ENCODE results near the gene AREL1.

AREL1 gene

DNA sequence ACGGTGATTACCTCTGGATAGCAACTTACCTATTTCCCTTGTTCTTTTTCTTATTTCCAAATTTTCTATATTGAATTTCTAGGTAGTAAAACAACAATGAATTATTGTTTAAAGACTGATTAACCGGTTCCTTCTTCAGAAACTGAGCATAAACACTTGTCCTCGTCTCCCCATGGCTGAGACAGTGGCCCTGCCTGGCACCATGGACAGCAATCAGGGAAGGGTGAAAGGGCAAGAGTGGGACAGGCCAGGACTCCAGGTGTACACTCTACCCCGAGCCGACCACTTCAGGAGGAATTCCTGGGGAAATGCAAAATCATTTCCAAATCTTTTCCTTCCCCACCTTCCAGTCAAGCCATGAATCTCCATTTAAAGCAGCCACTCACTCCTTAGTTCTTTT, 52.0 kb downstream of the AREL1 start:
- no peak for FAIRE-seq
- no peak for DNase-seq (ENCODE audit: insufficient read length, low spot score)

DNA sequence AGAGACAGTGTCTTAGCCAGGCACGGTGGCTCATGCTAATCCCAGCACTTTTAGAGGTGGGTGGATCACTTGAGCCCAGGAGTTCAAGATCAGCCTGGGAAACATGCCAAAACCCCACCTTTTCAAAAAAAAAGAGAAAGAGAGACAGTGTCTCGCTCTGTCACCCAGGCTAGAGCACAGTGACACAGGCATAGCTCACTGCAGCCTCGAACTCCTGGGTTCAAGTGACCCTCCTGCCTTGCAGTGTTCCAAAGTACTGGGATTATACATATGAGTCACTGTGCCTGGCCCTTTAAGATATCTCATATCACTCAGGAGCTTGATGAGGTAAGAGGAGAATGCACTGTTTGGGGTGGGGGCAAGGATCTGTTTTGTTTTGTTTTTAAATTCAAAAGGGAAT, 52.7 kb downstream of the AREL1 start:
- DNase-seq (ENCODE audit: insufficient read length, low spot score): no peak
- no peak for FAIRE-seq

DNA sequence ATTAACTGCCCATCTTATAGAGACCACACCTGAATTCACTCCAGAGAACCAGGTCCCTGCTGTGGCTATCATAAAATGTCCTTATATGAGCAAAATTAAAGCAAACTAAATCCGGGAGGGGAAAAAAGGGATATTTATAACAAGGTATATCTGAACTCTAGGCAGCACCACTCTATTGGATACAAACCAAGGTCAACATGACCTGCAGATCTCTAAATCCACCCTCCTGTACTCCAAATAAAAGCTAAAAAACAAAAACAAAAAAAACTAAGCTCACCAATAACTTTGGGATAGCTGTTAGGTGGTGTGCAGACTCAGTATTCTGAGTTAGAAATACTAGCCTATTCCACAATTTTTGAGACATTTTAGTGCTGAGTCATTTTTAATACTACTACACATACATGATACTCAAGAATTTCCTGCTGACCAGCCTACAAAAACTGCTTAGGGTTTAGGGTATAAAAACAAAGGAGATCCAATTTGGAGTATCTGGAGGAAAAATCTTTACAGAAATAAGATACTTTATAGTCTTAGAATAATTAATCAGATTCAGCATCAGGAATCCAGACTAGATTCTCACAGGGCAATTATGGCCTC, 54.2 kb downstream of the AREL1 start:
- no peak for DNase-seq (ENCODE audit: insufficient read length, low spot score)
- no peak for FAIRE-seq

DNA sequence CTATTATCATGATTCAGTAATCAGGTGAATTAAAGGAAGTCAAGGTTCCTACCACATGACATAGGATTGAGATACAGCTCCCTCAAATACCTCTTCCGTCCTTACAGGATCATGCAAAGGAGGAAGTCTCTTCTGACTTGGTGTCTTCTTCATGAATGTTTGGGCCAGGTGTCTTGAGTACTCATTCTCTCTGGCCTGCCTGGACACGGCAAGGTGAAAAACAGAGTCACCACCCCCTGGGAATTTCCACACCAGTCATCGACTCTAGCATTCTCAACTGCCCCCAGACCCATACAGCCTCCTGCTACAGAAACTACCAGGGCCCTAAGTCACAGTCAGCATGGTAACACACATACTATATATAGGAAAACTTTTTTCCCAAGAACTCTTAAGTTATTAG, 55.9 kb downstream of the AREL1 start:
- no peak for FAIRE-seq
- DNase-seq (ENCODE audit: insufficient read length, low spot score): no peak

DNA sequence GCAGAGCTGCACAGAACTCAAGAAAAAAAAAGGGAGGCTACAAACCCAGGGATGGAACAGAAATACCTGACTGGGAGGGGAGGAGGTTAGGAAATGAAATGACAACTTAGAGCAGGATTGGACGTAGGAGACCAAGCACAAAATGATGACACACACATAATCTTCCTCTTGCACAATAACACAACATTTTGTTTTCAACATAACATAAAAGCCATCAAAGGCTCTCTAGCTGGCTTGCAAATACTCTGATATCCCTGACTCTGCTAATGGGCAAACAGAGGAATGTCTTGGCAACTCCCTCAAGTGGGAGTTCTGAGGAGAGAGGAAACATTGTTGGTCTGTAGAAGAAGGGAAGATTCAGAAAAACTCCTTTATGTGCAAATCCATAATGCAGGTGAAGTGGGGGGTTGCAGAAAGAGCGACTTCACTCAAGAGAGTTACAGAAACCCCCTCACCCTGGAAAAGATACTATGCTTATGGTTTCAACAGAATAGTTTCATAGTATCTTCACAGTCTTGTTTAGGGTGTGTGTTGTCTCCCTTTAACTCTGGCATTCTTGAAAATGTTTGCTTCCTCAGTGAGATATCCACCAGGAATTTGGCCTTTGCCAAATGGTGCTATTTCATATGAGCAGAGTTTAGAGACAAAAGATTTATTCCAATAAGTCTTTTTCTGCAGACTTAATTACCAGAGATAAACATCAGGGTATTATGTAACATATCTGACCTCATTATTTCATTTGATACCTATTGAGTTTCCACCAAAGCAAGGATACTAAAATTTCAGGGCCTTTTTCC, 57.1 kb downstream of the AREL1 start:
- FAIRE-seq (no peak), DNase-seq (ENCODE audit: insufficient read length, low spot score) (no peak)

DNA sequence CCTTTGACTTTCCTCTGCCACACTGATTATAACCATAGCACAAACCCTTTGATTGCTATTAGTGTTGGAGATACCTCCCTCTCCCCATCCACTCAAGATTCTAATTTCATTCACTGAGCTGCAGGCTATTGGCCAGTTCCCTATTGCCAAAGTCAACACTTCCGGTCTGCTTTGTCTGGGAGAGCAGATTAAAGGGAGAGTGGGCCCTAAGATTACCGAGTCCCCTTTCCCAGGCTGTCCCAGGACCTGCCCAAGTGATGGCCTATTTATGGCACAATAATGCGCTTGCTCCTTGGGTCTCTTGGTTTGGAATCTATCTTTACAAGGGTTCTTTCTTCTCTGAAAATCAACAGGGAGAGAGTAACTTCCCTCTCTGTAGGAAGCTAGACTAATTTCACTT, 57.9 kb downstream of the AREL1 start:
- FAIRE-seq (no peak), DNase-seq (ENCODE audit: insufficient read length, low spot score) (no peak)

DNA sequence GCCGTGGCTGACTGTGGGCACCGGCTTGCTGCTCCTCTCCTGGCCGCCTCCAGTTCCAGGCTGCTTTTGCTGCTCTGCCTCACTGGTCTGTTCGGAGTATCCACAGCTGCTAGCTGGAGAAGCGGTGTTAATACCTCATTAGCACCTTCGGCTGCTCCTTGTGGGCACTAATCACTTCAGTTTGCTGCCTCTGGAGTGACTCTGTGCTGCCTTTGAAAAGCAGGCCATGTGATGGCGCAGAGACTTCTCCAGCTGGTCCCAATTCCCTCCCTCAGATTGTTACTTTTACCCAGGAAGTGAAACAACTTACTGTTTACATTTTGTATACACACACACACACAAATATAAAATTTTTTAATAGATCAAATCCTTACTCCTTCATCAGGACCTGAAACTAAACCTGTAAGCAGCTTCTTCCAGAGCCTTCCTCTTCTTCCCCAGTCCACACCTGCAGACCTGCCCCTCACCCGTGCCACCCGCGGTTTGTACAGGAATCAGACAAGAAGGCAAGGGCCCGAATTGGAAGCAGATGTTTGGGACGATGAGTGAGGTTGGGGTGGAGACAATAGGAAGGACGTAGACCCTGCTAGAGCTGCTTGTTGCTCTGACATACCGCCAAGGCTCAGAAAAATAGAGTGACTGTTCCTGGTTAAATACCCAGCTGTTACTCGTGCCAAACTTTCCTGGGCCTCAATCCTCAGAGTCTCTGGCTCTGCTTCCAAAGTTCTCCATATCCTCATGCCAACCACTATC, 59.3 kb downstream of the AREL1 start:
- no peak for FAIRE-seq
- no peak for DNase-seq (ENCODE audit: insufficient read length, low spot score)

DNA sequence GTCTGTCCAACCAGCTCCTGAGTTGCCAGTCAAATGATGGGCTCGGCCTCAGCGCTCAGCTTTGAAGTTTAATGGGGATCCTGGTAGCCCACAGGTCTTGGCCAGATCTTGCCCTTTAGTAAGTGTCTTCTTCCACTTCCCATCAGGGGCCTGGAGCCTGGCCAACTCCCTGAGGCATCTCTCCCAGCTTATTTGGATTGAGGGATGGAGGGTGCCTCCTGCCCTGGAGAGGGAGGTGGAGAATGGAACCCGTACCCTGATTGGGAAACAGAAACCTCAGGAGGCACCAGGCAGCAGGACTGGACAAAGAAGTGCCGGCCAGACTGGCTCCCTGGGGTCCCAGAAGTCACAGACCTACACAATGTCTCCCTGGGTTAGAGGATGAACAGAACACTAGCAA, 60.3 kb downstream of the AREL1 start:
- FAIRE-seq: no peak

DNA sequence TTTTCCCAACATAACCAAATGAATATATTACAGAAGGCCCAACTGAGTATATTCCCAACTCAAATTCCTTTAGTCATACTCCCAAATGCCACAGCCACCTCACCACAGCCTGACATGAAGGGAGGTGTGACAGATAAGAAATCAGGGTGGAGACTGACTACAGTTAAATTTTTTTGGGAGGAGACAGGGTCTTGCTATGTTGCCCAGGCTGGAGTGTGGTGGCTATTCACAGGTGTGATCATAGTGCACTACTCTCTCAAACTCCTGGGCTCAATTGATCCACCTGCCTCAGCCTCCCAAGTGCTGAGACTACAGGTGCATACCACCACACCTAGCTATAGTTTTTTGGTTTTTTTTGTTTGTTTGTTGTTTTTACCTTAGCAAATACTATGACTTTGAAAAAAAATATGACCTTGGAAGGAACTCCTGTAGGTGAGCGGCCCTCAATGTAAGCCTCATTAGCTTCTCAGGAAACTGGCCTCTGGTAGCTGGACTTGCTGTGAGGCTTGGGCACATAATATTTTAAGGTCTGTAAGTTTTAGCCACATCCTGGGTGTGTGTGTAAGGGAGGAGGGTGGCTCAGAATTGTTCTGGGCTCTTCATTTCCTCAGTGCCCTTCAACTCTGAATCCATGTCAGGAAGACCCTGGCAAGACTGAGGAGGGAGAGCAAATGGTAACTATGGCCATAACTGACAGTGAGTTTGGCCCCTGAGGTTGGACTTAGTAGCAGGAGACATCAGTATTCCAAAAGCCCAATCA, 61.8 kb downstream of the AREL1 start:
- DNase-seq (ENCODE audit: insufficient read length, low spot score) (no peak), FAIRE-seq (no peak)

More for the DNA sequence above, 60.3 kb downstream of the AREL1 start:
- DNase-seq (ENCODE audit: insufficient read length, low spot score): no peak

DNA sequence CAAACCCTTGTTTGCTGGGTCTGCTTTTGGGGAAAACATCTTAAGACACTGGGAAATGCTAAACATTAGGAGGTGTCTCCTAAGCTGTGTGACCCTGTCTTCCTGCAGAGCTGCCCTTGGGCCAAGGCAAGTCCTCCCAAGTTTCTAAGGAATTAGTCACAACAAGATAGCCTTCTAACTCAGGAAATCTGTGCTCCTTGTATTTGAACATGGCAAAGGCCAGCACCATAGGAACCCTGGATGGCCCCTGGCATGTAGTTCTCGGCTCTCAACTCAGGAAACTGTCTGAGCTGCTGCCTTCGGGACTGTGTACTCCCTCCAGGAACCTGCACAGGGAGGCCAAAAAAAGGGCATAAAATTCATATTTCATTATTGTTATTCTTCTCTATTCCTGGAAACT, 63.2 kb downstream of the AREL1 start:
- DNase-seq (ENCODE audit: insufficient read length, low spot score) (no peak), FAIRE-seq (no peak)

DNA sequence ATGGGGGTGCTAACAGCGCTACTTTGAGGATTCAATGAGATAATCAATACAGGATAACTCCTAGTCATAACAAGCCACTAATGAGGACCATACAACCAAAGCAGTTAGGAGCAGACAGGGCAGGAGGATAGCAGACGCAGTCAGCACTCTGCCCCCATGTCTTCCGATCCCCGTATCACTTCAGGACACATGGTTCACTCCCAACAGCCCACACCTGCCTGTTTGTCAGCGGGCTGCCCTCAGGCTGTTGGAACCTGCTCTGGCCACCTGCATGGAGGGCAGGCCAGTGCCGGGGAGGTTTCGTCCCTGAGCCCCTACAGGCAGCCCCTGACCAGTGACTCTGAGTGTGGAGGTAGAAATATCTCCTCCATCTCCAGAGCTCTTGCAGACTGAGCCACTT, 63.7 kb downstream of the AREL1 start:
- FAIRE-seq: no peak
- no peak for DNase-seq (ENCODE audit: insufficient read length, low spot score)

DNA sequence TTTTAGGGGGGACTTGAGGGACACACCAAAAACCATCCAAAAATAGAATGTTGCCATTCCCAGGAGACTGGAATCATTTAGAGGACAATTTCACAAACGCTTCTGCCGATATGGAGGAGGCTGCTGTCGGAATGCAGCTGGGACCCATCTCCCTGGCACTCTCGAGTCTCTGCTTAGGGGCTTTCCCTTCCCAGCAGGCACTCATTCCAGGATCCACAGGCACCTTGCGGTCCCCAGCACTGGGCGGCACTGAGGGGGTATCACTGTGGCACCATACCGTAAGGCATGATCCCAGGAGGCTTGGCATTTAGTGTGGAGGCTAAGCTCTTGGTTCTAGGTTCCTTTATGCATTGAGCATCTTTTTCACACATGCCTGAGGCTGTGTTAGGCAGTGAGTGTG, 64.3 kb downstream of the AREL1 start:
- DNase-seq (ENCODE audit: insufficient read length, low spot score) (no peak), FAIRE-seq (no peak)

DNA sequence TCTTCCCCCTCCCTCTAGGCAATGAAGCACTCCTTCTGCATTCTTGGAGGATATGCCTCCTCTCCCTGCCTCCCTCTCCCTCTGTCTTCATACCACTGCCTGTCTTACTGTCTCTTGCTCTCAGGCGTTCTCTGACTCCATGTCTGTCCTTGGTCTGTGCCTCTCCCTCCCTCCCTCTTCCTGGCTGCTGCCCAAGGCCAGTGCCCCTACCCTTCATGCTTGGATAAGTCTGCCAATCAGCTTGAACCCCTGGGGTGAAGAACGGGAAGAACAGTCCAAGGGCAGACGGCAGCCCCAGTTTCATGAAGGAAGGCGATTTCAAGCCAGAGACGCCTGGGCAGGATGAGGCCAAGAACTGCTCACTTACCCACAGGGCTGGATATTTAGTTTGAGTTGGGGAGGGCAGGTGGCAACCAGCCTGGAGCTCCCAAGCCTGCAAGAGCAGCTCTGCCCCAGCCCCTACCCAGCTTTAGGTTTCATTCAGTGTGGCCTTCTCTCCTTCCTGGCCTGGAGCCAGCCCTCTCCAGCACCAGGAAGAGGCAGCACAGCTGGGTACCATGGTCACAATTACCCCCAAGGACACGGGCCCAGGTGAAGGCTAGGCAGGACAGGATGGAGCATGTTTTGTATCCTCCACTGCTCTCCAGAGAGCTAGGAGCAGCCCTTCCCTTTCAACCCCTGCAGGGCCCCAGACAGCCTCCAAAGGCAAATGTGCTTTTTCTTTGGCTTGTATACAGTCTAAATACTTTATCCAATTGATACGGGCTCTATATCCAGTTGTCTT, 65.0 kb downstream of the AREL1 start:
- no peak for FAIRE-seq
- DNase-seq (ENCODE audit: insufficient read length, low spot score): no peak

DNA sequence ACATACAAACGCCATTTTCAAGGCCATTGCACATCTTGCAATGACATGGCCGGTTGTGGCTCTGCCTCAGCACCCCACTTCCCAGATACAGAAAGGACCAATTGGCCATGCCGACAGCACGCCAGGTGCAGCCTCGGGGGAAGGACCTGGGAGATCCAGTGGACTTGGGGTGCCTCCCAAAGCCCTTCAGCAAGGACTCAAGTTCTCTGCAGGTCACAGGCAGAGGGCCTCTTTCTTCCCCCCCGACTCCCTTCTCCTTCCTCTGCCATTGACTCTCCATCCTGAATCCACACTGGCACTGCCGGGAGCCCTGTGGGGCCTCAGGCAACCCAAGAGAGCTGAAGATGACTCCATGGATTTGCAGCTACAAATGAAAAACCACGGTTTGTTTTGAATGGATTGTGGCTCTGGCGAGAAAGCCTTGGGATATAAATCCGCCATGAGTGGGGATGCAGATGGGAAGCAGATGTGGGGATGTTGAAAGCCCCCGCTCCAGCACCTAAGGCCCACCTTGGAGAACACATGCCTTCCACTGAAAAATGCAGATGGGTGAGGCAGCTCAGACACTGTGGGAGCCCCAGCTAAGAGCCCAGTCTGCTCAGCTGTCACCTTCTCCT, 65.7 kb downstream of the AREL1 start:
- no peak for FAIRE-seq
- no peak for DNase-seq (ENCODE audit: insufficient read length, low spot score)

DNA sequence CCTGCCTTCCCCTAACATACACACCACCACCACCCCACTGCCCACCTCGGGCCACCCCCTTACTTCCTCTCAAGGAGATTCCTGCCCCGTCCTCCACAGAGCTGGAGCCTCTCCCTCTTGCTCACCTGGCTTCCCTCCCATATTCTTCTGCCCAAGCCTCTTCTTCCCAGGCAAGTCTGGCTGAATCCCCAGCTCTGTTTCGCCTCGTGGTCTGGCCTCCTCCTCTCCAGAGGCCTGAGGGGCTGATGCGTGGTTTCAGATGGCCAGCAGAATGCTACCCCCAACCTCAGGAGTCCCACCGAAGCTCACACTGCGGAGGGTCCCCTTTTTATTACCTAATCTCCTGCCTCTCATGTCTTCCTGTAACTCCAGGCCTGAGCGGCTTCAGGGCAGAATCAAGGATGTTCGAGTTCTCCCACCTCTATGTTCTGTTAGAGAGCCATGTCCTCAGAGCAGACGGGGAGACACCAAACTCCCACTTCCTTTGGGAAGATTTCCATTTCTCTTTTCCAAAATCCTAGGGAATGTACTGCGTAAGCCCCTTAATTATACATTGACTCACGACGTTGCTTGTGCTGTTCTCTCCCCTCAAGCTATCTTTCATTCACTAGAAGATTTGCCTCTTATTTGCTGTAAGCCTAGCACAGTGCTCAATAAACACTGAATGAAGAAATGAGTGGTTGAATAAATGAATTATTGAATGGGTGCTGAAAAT, 67.0 kb downstream of the AREL1 start:
- DNase-seq (ENCODE audit: insufficient read length, low spot score): no peak
- FAIRE-seq: no peak

DNA sequence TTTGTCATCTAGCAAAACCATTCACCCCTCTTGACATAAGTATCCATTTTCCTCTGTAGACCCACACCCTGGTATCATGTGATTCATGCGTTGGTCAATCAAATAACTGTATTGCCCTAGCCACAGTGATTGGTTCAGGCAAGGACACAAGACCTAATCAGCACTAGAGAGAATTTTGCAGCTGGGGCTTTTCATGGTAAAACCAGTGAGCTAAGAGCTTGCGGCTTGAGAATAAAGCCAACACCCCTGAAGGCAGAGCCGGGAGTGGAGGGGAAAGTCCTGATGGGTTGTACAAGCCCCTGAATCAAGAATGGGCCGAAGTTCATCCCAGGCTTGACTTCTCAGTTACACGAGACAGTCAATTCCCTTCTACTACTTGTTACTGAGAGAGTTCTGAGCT, 67.6 kb downstream of the AREL1 start:
- FAIRE-seq (no peak), DNase-seq (ENCODE audit: insufficient read length, low spot score) (no peak)

DNA sequence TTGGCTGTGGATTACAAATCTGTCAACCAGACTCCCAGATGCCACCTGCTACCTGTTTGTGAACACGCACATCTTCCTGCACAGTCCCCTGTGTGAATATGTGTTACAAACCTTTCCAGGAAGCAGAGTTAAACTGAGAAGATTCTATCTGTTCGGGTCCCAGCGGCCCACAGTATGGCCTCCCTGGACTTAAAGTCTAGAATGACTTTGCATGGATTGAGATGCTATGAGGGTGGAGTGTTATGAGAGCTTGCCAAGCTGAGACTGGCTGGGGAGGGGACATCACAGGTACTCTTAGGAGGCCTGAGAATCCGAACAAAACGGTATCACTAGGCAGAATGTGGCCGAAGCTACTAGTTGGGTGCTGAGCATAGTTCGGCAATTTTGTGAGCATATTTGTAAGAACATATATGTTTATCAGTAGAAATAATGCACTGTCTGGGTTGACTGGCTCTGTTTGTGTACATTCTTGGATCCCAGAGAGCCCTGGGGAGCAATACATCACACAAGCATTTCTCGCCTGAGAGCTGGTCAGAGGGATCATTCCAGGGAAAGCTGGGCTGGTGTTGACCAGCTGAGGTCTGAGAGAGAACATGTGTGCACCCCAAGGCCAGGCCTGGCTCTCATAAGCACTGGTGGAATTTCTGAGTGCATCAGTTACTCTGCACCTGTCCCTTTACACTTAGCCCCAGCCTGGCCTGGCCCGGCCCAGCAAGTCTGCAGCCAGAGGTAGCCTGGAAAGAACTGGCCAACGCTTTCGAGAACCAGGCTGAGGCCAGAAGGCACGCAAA, 71.1 kb downstream of the AREL1 start:
- DNase-seq (ENCODE audit: insufficient read length, low spot score) (no peak), FAIRE-seq (no peak)

DNA sequence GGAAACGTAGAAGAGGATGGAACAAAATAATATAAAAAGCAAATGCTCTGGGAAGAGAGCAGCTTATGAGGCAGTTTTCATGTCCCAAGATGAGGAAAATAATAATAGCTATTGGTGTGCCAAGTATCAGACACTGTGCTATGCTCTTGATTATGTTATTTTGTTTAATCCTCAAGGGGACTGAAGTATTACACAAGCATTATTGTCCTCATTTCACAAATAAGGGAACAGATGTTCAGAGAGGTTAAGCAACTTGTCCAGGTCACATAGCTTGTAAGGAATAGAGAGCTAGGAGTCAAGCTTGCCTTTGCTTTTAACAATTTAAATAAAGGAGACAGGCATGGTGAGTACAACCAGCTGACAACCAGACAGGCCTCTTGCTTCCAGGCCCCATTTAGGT, 73.9 kb downstream of the AREL1 start:
- FAIRE-seq (no peak), DNase-seq (ENCODE audit: insufficient read length, low spot score) (no peak)

DNA sequence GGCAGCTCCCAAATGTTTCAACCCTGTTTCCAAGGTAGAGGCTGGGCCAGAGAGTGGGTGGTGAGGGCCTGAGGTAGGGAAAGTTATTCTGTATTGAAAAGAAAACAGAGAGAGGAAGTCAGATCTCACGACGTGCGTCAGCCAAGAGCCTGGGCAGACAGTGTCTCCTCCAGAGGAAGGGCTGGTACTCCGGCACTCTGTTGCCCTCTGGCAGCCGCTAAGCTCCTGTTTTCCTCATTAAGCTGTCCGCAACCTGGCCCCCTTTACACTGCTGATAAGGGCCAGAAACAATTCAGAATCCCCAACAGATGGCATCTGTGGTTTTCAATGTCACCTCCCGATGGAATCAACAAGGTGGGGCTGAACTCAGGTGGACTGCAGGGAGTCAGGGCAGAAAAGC, 74.8 kb downstream of the AREL1 start:
- DNase-seq (ENCODE audit: insufficient read length, low spot score) (no peak), FAIRE-seq (no peak)
